Keratinocyte (primary cell): ENCODE results near the gene TMEM88. TPM values are rescaled to one million over a fixed set of nuclear protein-coding genes. Genes with fewer than 3 reads are reported as not detected.

Experiments used
- DNase-seq: peaks from one replicate; pipeline ENCODE4 v3.0.0-alpha.2; 2011; ENCODE audit warnings: low read depth, missing footprints, low spot score
- FAIRE-seq: peaks from 2 replicates; lab custom pipeline; 2011; peaks lifted over from hg19 to GRCh38; lab: Jason Lieb, UNC
- H2AFZ ChIP-seq: 2 replicates; pipeline ENCODE4 v1.6.0; 2012; ENCODE audit warnings: low read length, control low read depth, inconsistent platforms; ENCODE audit not compliant: control insufficient read depth
- H3K27ac ChIP-seq: 2 replicates; pipeline ENCODE4 v1.5.1; 2011; ENCODE audit warnings: low read length; ENCODE audit not compliant: control insufficient read depth, insufficient read depth
- H3K27me3 ChIP-seq: 3 replicates; pipeline ENCODE4 v1.6.0; 2011; ENCODE audit warnings: low read length; ENCODE audit not compliant: control insufficient read depth, insufficient read depth; ENCODE audit errors: extremely low read depth
- H3K36me3 ChIP-seq, 2 experiments: 2 replicates in 1 of 2; 3 replicates in 1 of 2; pipeline ENCODE4 v1.5.1; 2011; ENCODE audit warnings: low read length in 2 of 2, mild to moderate bottlenecking in 1 of 2; ENCODE audit not compliant: control insufficient read depth in 2 of 2, insufficient read depth in 2 of 2; ENCODE audit errors: extremely low read depth in 1 of 2
- H3K4me1 ChIP-seq: 3 replicates; pipeline ENCODE4 v1.5.1; 2011; ENCODE audit warnings: low read length; ENCODE audit not compliant: control insufficient read depth, insufficient read depth; ENCODE audit errors: extremely low read depth
- H3K4me2 ChIP-seq: 3 replicates; pipeline ENCODE4 v1.6.0; 2011; ENCODE audit warnings: low read depth, low read length; ENCODE audit not compliant: control insufficient read depth, insufficient read depth; ENCODE audit errors: extremely low read depth
- H3K4me3 ChIP-seq, 3 experiments: fragments of 200-600 bp in 1 of 3; sonication (generic) in 1 of 3; 2 replicates in 2 of 3; 3 replicates in 1 of 3; pipeline ENCODE4 v1.5.1; 2011 to 2016; ENCODE audit warnings: low read length in 3 of 3, mild to moderate bottlenecking in 3 of 3, control low read depth in 2 of 3, inconsistent platforms in 1 of 3, low read depth in 1 of 3, mixed read lengths in 1 of 3, mixed run types in 1 of 3, moderate library complexity in 1 of 3; ENCODE audit not compliant: control insufficient read depth in 2 of 3, insufficient read depth in 2 of 3; ENCODE audit errors: extremely low read depth in 1 of 3
- H3K79me2 ChIP-seq: 2 replicates; pipeline ENCODE4 v1.6.0; 2012; ENCODE audit warnings: low read length; ENCODE audit not compliant: control insufficient read depth, insufficient read depth
- H3K9ac ChIP-seq: 3 replicates; pipeline ENCODE4 v1.6.0; 2011; ENCODE audit warnings: low read length; ENCODE audit not compliant: control insufficient read depth, insufficient read depth; ENCODE audit errors: extremely low read depth
- H3K9me1 ChIP-seq: 3 replicates; pipeline ENCODE4 v1.6.0; 2011; ENCODE audit warnings: low read length; ENCODE audit not compliant: control insufficient read depth, insufficient read depth; ENCODE audit errors: extremely low read depth
- H3K9me3 ChIP-seq: 2 replicates; pipeline ENCODE4 v1.5.1; 2012; ENCODE audit warnings: low read depth, low read length; ENCODE audit not compliant: control insufficient read depth
- H4K20me1 ChIP-seq: 3 replicates; pipeline ENCODE4 v1.6.0; 2011; ENCODE audit warnings: low read length; ENCODE audit not compliant: control insufficient read depth, insufficient read depth; ENCODE audit errors: extremely low read depth
- EZH2 ChIP-seq: IDR thresholded peaks from one replicate; pipeline ENCODE4 v1.6.1; 2012; ENCODE audit warnings: inconsistent platforms, mild to moderate bottlenecking, low read length, moderate library complexity
- dilution Hi-C: fragments of 300-500 bp; cut with MboI; formaldehyde crosslinking; loops from one replicate; pipeline ENCODE4 v1.7.0; 2020; ENCODE audit warnings: low sequenced_read_pairs; ENCODE audit not compliant: extremely low pct_ligation_motif_present
- polyA plus RNA-seq, 5 experiments: library from polyadenylated mRNA; depleted of rRNA in 3 of 5; stranded (reverse) in 3 of 5; stranded (forward) in 1 of 5; unstranded in 1 of 5; fragments of >200 nt; gene quantifications; 1 replicate in 1 of 5; 2 replicates in 3 of 5; 3 replicates in 1 of 5; pipeline versions ENCODE4 v1.2.1 to v1.2.3, GENCODE V29; 2011 to 2012; ENCODE audit warnings: missing spikeins in 2 of 5, low read depth in 1 of 5, low replicate concordance in 1 of 5
- TF ChIP-seq, protein P1 (sequence below), 3 experiments: IDR thresholded peaks in 1 of 3; conservative IDR thresholded peaks in 1 of 3; optimal IDR thresholded peaks in 1 of 3; 2 replicates in 2 of 3; 3 replicates in 1 of 3; pipeline versions ENCODE3 to v1.5.1; 2011; ENCODE audit warnings: low read length in 3 of 3, mild to moderate bottlenecking in 3 of 3, moderate library complexity in 2 of 3, control low read depth in 1 of 3, inconsistent platforms in 1 of 3; ENCODE audit not compliant: insufficient read depth in 2 of 3; ENCODE audit errors: extremely low read depth in 1 of 3

TMEM88 gene
- polyA plus RNA-seq, 1 donor (not counting 4 experiments of a cell fraction or from before 2014, with no cell fraction given): 0.45 TPM

DNA sequence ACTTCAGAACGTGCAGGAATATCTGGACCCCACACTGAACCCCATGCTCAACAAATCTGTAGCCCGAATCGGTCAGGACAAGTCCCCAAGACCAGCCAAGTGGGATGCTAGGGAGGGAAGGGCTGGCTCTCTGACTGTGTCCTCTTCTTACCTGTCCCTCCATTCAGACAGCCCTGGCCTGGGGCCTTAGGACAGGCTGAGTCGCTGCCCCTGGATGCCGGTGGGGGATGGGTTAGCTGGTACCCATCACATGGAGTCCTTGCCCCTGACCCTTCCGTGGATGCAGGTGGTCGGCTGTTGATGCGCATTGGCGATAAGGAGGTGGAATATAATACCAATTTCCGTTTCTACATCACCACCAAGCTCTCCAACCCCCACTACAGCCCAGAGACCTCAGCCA lies 36.8 kb upstream of the TMEM88 start:
- Histone ChIP-seq H3K9me1 (no peaks in the 10 kb centered on the region), H2AFZ (no peak overlapping the region), H4K20me1 (no peaks in the 10 kb centered on the region), H3K4me2 (no peak overlapping the region), H3K4me3 (no peak overlapping the region), H3K9ac (no peak overlapping the region), H3K36me3 (no peaks in the 10 kb centered on the region), H3K27ac (no peak overlapping the region), H3K27me3 (no peaks in the 10 kb centered on the region), H3K4me1 (no peaks in the 10 kb centered on the region), H3K79me2 (no peaks in the 10 kb centered on the region), H3K9me3 (no peaks in the 10 kb centered on the region)
- FAIRE-seq (no peak), DNase-seq (no peak)
- TF ChIP-seq EZH2: no peak
- TF ChIP-seq, protein P1, sequence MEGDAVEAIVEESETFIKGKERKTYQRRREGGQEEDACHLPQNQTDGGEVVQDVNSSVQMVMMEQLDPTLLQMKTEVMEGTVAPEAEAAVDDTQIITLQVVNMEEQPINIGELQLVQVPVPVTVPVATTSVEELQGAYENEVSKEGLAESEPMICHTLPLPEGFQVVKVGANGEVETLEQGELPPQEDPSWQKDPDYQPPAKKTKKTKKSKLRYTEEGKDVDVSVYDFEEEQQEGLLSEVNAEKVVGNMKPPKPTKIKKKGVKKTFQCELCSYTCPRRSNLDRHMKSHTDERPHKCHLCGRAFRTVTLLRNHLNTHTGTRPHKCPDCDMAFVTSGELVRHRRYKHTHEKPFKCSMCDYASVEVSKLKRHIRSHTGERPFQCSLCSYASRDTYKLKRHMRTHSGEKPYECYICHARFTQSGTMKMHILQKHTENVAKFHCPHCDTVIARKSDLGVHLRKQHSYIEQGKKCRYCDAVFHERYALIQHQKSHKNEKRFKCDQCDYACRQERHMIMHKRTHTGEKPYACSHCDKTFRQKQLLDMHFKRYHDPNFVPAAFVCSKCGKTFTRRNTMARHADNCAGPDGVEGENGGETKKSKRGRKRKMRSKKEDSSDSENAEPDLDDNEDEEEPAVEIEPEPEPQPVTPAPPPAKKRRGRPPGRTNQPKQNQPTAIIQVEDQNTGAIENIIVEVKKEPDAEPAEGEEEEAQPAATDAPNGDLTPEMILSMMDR (optimal IDR thresholded peaks at IDR 0.05 in 1 of 3, IDR thresholded peaks at IDR 0.05 in 1 of 3, conservative IDR thresholded peaks at IDR 0.05 in 1 of 3; ENCODE audit: extremely low read depth in 1 of 3, insufficient read depth in 2 of 3, low read length in 3 of 3): no peak
- dilution Hi-C loops: no loop called here

DNA sequence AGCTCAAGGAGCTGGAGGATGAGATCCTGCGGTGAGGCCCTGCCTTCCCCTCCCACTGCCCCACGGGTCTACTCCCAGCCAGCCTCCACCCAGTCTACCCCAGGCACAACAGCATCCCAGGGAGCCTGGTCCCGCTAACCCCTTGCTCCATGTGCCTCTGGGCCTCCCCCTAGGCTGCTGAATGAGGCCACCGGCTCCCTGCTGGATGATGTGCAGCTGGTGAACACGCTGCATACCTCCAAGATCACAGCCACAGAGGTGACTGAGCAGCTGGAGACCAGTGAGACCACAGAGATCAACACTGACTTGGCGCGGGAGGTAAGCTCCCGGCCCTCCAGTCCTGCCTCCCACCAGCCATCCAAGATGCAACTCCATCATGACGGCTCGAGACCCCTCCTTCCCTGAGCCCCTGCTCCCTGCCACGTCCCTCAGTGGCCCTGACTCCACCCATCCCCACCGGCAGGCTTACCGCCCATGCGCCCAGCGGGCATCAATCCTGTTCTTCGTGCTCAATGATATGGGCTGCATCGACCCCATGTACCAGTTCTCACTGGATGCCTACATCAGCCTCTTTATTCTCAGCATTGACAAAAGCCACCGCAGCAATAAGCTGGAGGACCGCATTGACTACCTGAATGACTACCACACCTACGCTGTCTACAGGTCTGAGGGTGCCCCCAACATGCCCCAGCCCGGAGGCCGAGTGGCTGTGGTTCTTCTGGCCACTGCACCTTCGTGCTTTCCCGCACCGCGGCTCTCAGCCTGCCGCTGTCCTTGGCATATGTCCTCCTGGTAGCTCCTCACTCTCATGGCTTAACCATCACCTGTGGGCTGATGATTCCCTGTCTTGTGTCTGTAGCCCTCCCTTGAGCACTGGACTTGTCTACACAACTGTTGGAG lies 35.9 kb upstream of the TMEM88 start:
- no peak for TF ChIP-seq EZH2
- TF ChIP-seq, protein P1 (optimal IDR thresholded peaks at IDR 0.05 in 1 of 3, IDR thresholded peaks at IDR 0.05 in 1 of 3, conservative IDR thresholded peaks at IDR 0.05 in 1 of 3; ENCODE audit: extremely low read depth in 1 of 3, insufficient read depth in 2 of 3, low read length in 3 of 3): no peak
- Histone ChIP-seq H3K4me1 (no peaks in the 10 kb centered on the region), H3K79me2 (no peaks in the 10 kb centered on the region), H3K9ac (no peak overlapping the region), H3K36me3 (no peaks in the 10 kb centered on the region), H3K9me3 (no peaks in the 10 kb centered on the region), H3K27me3 (no peaks in the 10 kb centered on the region), H3K4me3 (no peak overlapping the region), H3K9me1 (no peaks in the 10 kb centered on the region), H4K20me1 (no peaks in the 10 kb centered on the region), H3K27ac (no peak overlapping the region), H3K4me2 (no peak overlapping the region), H2AFZ (no peak overlapping the region)
- dilution Hi-C loops: no loop called here
- DNase-seq: no peak
- FAIRE-seq: no peak
